ENCODE measurements around the gene HMGB2.

The HMGB2 gene

DNA sequence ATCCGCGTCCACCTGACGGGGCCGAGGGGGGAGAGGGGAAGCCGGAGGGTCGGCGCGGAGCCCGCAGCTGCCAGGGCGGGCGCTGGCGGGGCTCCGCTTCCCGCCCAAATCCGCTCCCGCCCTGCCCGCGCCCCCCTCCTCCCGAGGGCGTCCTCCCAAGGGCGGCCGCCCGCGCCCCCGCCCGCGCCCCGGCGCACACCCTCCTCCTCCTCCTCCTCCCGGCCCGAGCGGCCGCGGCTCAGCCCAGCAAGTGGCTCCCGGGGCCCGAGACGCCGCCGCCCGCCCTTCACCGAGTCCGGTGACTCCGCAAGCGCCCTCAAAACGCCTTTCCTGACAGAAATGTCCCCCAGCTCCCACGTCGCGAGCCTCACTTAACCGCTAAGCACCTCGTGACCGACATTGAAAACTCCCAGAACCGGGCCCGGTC, 487 bp downstream of the HMGB2 start:
- DNase-seq, result peak in 1 of 2 donors; percentile 52

DNA sequence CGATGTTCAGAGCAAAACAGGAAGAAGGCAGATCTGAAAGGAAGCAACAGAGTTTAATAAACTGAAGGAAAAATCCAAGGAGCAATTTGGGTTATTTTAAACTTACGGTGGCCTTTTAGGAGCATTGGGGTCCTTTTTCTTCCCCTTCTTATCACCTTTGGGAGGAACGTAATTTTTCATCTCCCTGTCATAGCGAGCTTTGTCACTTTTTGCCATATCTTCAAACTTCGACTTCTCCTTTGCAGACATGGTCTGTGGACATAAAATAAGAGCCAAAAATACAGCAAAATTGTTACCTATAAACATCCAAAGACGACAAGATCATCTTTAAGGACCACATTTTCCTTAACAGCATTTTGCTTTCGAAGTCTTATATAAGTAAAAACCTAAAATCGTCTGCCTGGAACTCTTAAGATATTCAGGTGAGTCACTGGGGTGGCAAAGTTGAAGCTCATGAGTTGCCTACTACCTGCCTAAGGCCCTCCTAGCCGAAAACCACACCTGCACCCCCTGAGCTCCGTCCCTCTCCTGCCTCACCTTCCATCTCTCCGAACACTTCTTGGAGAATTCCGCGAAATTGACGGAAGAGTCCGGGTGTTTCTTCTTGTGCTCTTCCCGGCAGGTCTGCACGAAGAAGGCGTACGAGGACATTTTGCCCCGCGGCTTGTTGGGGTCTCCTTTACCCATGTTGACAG, 1.0 kb downstream of the HMGB2 start:
- peak in 1 of 2 donors; percentile 30 for DNase-seq

DNA sequence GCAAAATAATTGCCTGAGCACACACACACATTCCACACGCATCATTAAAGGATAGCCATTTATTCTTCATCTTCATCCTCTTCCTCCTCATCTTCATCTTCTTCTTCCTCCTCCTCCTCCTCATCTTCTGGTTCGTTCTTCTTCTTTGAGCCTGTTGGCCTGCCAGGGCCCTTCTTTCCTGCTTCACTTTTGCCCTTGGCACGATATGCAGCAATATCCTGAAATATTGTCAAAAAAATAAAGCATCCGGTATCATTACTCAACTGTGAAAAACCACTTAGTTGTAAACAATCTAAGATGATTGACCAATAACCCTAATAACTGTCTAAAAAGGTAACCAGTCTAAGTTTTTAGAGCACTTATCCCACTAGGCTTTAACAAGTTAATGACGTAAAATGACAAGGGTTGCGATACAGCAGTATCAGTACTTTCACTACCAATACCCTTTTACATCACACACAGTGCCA, 2.1 kb downstream of the HMGB2 start:
- peak in 1 of 2 donors; percentile 39 for DNase-seq

DNA sequence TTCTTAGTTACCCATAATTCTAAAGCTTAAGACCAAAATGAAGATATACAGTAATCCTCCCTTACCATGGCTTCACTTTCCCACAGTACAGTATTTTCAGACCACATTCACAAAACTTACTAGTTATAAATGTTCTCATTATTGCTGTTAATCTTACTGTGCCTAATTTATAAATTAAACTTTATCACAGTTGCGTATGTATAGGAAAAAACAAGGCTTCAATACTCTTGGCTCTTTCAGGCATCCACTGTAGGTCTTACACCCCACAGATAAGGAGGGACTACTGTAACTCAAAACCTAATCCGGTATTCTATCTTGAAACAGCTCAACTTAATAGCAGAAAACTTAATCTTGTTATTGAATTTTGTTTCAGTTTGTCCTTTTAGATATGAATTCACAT, 3.6 kb downstream of the HMGB2 start:
- no peak for DNase-seq

DNA sequence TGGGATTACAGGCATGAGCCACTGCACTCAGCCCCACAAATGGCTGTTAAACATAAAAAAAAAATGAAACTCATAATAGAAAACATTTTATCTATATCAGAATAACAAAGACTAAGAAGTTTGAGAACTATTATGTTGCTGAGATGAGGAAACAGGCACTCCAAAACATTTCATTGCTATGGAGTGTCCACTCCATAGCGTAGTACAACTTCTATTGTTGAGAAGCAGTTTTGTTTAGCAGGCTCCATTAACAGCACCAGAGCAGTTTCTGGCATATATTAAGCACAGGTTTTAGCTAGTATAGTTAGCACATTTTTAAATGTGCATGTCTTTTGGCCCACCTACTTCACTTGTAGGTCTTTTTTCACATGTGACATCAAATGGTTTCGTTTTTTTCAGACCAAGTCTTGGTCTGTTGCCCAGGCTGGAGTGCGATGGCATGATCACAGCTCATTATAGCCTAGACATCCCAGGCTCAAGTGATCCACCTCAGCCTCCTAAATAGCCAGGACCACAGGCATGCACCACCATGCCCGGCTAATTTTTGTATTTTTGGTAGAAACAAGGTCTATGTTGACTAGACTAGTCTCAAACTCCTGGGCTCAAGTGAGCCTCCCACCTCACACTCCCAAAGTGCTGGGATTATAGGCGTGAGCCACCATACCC, 5.8 kb downstream of the HMGB2 start:
- DNase-seq, result no peak

DNA sequence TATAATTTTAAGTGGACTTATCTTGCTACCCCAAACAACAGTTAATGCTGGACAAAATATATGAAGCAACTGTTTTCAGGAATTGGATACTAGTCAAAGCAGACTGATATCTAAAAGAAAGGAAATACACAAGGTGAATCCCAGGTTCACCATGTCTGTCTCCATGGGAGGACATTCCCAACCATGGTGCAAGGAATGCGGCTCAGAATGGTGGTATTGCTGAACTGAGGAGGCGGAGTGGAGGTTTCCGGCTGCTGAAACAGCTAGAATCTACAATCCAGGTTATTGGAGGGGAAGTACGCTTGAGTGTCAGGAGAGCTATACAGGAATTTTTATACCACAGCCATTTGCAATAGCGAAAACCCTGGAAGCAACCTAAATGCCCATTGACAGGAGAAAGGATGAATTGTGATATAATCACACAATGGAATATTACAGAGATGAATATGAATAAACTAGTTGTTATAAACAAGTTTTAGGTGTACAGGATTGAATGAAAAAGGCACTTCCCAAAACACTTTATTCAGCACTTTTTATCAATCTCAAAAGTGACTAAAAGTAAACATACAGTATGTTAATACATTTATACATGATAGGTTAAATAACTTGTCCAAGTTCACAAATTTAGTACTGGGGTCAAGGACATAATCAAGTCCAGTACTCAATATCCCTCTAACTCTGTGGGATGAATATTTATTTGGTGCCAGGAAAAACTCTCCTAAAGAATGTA, 9.0 kb downstream of the HMGB2 start:
- DNase-seq, result no peak

DNA sequence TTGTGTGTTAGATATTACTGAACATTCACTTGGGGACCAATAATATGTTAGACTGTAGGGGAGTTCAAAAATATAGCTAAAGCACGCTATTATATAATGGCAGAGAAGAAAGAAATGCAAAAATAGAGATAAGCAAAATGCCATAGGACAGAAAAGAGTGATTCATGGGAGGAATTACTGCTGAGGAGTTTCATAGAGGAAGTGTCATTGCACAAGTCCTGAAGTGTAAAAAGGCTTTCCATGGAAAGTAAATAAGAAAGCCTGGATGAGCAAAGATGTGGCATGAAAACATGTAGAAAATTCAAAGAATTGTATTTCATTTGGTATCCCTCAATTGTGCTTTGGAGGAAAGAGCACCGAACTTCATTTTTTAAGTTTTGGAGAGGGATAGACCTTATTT, 14.5 kb downstream of the HMGB2 start:
- no peak for DNase-seq

DNA sequence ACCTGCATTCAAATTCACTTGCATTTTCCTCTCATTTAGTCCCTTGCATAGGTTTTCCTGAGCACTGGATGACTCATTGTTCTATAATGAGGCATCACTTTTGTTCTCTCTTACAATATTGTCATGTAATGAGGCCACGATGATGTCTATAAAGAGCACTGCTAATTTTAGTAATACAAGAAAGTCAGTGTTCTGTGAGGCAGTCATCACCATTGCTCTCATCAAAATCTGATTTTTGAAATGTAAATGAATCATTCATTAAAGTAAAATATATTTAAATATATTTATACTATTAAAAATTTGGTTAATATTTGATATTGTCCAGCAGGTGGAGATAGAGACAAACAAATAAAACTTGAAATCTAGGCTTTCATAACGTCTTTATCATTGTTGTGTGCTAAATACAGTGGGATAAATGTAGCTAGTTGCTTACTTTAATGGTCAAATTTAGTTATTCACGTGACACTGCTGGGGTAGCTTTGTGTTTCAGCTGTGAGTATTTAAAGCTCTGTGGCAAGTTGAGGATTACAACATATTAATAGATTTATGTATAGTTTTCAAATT, 15.4 kb downstream of the HMGB2 start:
- DNase-seq, result peak in 1 of 2 donors; percentile 57

DNA sequence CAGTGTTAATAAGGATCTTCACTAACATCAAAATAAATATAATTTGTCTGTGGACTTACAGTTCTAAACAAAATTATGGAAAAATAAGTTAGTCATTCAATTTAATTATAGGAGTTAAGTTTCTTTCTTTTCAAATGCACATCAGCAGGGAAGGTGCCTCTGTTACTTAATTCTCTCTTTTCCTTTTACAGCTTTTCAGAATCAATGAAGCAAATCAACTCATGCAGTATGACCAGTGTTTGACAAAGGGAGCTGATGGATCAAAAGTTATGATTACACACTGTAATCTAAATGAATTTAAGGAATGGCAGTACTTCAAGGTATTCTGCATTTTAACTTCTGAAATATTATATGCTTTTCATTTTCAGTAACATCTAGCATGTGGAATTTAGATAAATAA, 15.9 kb downstream of the HMGB2 start:
- DNase-seq, result no peak

DNA sequence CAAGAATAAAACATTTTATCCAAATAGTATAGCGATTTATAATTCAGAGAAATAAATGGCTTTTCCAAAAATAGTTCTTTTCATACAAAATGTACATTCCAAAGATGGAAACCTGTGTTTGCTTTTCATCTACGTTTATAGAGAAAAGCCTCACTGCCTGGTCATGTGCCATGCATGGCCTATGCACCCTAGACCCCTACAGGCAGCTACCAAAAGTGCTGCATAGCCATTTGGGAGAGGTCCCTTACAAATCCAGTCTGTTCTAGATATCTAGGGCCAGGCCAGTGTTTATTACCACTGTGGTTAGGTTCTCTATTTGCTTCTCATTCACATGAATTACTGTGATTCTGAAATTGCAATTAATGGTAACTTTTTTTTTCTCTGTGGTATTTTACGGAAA, 17.2 kb downstream of the HMGB2 start:
- no peak for DNase-seq

DNA sequence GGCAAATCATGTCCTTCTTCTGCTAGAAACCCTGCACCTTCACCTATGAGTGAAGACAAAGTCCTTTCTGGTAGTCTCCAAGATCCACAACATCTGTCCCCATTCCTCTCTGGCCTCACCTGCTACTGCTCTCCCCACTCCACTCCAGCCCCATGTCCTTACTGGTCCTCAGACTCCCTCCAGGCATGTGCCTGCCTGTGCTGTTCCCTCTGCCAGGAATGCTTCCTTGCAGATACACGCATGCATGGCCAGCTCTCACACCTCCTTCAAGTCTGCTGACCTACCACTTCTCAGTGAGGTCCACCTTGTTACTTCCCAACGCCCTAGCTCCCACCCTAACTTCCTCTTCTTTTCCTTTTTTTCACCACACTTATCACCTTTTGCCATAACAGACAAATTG, 18.1 kb downstream of the HMGB2 start:
- DNase-seq, result no peak

DNA sequence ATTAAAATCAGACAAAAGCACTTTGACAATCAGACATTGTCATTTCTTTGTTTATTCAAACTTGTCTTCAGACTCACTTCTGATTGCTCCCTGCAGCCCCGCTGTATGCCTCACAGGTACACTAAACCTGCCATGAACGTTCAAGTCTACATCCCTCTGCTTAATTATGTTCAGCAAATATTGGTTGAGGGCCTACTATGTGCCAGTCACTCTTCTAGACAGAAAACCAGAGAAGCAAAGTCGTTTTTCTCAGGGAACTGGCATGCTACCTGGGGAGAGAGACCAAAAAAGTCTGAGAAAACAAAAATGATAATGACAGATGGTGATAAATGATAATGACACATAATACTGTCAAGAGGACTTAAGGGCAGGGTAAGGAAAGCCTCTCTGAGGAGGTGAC, 19.4 kb downstream of the HMGB2 start:
- no peak for DNase-seq

DNA sequence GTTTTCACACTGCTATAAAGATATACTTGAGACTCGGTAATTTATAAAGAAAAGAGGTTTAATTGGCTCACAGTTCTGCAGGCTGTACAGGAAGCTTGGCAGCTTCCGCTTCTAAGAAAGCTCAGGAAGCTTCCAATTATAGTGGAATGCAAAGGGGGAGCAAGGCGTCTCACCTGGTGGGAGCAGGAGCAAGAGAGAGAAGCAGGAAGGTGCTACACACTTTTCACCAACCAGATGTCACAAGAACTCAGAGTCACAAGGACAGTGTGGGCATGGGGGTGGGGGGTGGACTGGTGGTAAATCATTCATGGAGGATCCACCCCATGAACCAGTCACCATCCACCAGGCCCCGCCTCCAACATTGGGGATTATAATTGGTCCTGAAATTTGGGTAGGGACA, 22.8 kb downstream of the HMGB2 start:
- no peak for DNase-seq

DNA sequence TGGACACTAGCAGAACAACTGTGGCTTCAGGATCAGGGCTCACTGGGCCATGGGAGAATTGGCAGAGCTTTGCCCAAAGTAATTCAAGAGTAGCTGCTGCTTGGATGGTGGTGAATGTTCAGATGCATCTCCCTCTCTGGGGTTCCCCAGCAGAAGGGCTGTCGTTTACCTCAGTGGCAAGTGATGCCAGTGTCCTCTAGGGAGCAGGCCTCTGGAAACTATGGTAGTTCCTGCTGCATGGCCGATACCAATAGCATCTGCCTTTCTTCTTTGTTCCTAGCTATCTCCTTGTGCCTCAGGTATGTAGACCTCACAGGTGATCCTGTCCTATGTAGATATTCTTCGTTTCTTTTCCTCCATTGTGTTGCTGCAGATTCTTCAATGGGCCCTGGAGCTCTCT, 26.4 kb downstream of the HMGB2 start:
- DNase-seq, result no peak

DNA sequence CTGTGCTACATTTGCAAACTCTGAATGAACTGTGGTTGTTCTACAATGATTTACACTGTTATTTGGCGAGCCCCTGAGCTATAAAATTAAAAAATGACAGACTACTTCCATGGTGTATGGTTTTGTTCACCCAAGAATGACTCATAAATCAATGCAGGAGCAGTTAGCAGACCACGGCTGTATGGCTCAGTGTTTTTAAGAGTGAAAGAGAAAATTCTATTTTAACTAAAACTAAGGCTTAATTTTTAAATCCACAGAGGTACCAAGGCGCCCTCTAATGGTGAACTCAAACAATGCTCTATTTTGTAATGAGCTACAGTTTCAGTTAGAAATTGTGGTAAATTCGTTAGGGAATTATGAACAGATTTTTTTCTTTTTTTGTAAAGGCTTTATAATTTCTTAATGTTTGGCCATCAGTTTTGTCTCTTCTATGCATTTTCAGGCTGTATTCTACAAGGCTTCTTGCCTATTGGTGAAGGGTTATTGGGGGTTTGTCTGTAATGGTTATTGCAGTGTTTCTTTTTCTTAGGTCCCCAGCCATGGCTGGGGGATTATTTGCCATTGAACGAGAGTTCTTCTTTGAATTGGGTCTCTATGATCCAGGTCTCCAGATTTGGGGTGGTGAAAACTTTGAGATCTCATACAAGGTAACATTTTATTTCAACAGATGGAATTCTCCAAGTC, 32.5 kb downstream of the HMGB2 start:
- DNase-seq, result peak in 1 of 2 donors; percentile 38

DNA sequence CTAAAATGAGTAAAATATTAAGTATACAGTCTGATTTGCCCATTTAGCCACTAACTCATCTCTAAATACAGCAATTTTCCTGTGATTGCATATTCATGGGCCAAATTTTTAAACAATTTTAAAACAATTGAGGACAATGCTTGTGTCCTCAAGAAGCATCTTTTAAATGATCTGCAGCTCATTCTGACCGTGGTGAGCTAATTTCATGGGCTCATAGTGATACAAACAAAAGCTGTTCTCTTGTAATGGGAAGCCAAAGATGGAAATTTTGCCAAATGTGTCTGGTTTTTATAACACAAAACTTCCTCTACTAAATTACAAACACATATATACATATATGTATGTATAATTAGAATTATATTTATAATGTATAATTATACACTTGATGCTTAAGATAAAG, 39.7 kb downstream of the HMGB2 start:
- no peak for DNase-seq

DNA sequence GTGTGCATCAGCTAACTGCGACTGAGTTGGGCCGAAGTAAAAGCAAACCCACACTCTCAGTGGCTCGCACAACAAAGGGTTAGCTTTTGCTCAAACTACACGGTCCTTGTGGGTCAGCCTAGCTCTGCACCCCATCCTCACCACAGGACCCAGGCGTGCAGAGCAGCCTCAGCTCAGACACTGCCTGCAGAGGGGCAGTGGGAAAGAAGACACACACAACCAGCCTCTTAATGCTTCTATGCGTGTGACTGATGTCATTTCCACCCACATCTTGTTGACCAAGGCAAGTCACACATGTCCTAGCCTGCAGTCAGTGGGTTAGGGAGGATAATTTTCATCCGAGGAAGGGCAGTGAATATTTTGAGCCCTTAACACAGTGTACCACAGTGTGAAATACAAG, 40.5 kb downstream of the HMGB2 start:
- no peak for DNase-seq

DNA sequence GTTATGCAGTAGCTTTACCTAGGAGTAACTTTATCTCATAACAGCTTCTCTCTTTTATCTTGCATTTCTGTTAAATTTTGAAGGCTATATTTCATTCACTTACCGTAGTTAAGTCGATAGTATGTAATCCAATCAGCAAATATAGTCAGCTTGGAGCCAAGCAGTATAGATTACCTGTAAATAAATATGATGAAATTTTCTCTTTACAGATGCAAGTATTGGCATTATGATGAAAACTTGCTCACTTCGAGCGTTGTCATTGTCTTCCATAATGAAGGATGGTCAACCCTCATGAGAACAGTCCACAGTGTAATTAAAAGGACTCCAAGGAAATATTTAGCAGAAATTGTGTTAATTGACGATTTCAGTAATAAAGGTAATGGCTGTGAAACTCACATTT, 42.3 kb downstream of the HMGB2 start:
- DNase-seq, result no peak

DNA sequence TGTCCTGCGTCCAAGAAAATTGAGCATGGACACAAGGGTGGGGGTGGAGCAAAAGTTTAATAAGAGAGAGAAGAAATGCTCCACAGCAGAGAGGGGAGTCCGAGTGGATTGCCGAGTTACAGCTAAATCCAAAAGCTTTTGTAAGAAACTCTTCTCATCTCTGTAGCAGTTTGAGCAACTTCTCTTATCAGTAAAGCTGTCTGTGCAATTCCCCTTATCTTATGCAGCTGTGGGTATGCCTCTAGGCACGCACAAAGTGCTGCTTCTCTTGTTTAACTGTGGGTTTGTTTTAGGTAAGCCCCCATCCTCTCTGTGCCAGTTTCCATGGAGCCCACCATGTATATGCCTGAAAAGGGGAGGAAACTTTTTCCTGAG, 44.8 kb downstream of the HMGB2 start:
- no peak for DNase-seq

DNA sequence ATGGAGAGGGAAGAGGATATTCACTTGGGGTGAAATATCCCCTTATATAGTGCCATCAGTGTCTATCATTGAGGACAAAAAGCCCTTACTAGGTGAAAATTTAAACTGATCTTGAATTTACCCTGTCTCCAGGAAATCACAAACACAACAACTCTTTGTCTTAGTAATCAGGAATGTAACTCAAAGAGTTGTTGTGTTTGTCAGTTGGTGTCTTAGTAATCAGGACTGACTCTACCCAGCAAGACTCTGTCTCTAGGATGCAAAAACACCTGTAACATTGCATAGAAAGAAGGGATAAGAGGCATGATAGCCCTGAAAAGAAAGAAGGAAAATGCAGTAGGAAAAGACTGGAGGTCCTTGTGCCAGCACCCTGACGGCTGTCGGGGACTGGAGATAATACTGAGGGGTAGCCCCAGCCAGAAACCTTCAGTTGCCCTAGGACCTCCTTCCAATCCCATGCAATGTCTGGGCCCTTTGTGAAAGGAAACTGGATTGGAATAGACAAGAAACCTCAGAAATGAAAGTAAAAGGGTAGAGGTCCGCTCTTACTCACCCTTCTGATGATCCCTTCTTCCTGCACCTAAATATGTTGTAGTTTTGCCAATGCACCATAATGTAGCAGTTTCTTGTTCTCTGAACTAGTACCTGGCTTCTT, 45.3 kb downstream of the HMGB2 start:
- no peak for DNase-seq

DNA sequence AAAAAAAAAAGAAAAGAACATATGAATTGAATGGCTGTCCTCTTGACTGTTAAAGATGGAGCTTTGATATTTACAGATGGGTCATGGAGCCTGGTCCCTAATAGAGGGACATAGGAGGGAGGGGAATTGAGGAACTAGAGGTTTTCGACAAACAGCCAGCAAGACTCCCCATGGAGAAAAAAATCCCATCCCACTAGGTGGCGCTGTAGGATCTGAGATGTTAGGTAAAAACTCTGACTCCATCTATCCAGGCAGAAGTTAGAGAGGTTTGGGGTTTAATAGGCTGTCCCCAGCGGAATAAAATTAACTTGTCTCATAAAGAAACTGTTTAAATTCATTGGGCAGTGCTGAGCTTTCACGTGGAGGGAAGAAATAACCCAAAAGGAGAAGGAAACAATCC, 45.9 kb downstream of the HMGB2 start:
- peak; percentile 58 to 64 for DNase-seq

DNA sequence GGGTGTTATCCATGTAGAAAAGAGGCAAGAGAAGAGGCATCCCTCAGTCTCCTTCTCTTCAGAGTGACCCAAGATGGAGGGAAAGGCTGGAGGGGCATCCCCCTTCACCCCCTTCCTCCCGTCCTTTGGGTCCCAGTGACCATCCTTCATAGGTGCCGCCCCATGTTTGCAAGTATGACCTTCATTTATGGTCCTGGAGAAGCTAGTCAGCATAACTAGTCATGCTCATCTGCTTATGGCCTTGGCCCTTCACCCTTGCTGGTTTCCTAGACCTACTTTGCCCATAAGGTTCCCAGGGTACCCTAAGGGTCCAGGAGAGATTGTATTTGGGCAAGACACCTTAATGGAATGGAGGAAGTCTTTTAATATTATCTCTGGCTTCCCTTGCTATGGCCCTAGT, 46.7 kb downstream of the HMGB2 start:
- DNase-seq, result no peak

DNA sequence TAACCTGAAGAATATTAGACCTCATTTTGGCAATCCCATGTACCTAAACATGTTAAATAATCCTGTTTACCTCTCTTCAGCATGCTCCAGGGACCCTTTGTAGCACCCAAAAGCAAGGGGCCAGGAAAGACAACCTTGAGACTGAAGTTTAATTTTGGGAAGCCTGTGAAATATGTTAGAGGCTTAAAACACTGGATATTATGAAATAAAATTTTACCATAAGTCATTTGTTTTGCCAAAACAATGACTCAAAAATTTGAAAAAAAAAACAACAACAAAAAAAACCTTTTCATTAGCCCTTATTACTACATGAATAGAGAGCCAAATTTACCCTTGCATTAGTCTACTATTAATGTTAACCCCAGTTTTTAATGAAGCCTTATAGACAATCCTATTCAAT, 49.7 kb downstream of the HMGB2 start:
- no peak for DNase-seq
